OCI-LY3 (cell line): ENCODE data around the gene ARHGAP23.

Experiments used
- H2AFZ ChIP-seq: fragments of 200-600, 300-600 bp; shearing (Covaris generic); 2 replicates; pipeline ENCODE4 v1.6.0; 2014; ENCODE audit warnings: antibody characterized with exemption, low read depth, low read length
- H3K27ac ChIP-seq: fragments of 200-600, 300-600 bp; sonication (generic); 2 replicates; pipeline ENCODE4 v1.5.1; 2014; ENCODE audit warnings: mild to moderate bottlenecking, low read length, moderate library complexity, mixed read lengths
- H3K27me3 ChIP-seq: fragments of 200-600, 300-600 bp; sonication (generic); 2 replicates; pipeline ENCODE4 v1.6.1; 2014; ENCODE audit warnings: low read depth, low read length, mixed read lengths
- H3K36me3 ChIP-seq: fragments of 200-600, 300-600 bp; sonication (generic); replicated peaks from 2 replicates; pipeline ENCODE3; 2014; ENCODE audit warnings: low read depth, low read length, mixed read lengths
- H3K4me1 ChIP-seq: fragments of 300-600, 200-600 bp; sonication (generic); 2 replicates; pipeline ENCODE4 v1.6.1; 2014; ENCODE audit warnings: low read length, mixed read lengths
- H3K4me2 ChIP-seq: fragments of 200-600, 300-600 bp; sonication (generic); 2 replicates; pipeline ENCODE4 v1.6.1; 2014; ENCODE audit warnings: low read length, mixed read lengths
- H3K4me3 ChIP-seq: fragments of 300-600, 200-600 bp; sonication (generic); 2 replicates; pipeline ENCODE4 v1.5.1; 2014; ENCODE audit warnings: antibody characterized with exemption, mild to moderate bottlenecking, low read length, moderate library complexity
- H3K79me2 ChIP-seq: fragments of 300-600, 200-600 bp; shearing (Covaris generic); 2 replicates; pipeline ENCODE4 v1.6.1; 2014; ENCODE audit warnings: mild to moderate bottlenecking, low read length, mixed read lengths
- H3K9ac ChIP-seq: fragments of 300-600, 200-600 bp; shearing (Covaris generic); 2 replicates; pipeline ENCODE4 v1.6.0; 2014; ENCODE audit warnings: mild to moderate bottlenecking, low read length, moderate library complexity
- H3K9me3 ChIP-seq: fragments of 200-600, 300-600 bp; shearing (Covaris generic); 2 replicates; pipeline ENCODE4 v1.6.1; 2014; ENCODE audit warnings: low read length, mixed read lengths; ENCODE audit not compliant: insufficient read depth
- H4K20me1 ChIP-seq: fragments of 200-600, 300-600 bp; sonication (generic); 2 replicates; pipeline ENCODE4 v1.6.1; 2016; ENCODE audit warnings: low read length, mixed read lengths; ENCODE audit not compliant: insufficient read depth
- CTCF ChIP-seq: fragments of 200-600, 300-600 bp; sonication (generic); IDR thresholded peaks from 2 replicates; pipeline ENCODE4 v1.5.1; 2014; ENCODE audit warnings: antibody characterized with exemption, low read length, low read depth
- EZH2phosphoT487 ChIP-seq: fragments of 200-600 bp; shearing (Covaris generic); IDR thresholded peaks from 2 replicates; pipeline ENCODE4 v1.6.1; 2018; ENCODE audit warnings: antibody characterized with exemption, mixed run types, low read depth

ARHGAP23 gene

GRCh38 chr17:38535886-38536285 is 107.6 kb downstream of the ARHGAP23 start:
- no peak overlapping the region for H3K9ac ChIP-seq
- TF ChIP-seq EZH2phosphoT487 (no peak), CTCF (no peak)

GRCh38 chr17:38536661-38537060 is 108.4 kb downstream of the ARHGAP23 start:
- Histone ChIP-seq H3K27me3 (peaks cover 10% of the 10 kb centered on the region; the same call in 1 of the 2 replicates), H3K27ac (no peak overlapping the region), H3K36me3 (no peaks in the 10 kb centered on the region), H3K79me2 (no peaks in the 10 kb centered on the region), H2AFZ (no peak overlapping the region), H3K9me3 (no peaks in the 10 kb centered on the region), H3K4me3 (no peak overlapping the region), H3K4me2 (no peak overlapping the region), H4K20me1 (no peaks in the 10 kb centered on the region), H3K4me1 (no peaks in the 10 kb centered on the region), H3K9ac (no peak overlapping the region)
- TF ChIP-seq CTCF = no peak
- no peak for TF ChIP-seq EZH2phosphoT487

More at GRCh38 chr17:38535886-38536285, 107.6 kb downstream of the ARHGAP23 start:
- H4K20me1 ChIP-seq = no peaks in the 10 kb centered on the region
- H3K36me3 ChIP-seq = no peaks in the 10 kb centered on the region
- H3K27ac ChIP-seq = no peak overlapping the region
- no peak overlapping the region for H3K4me2 ChIP-seq
- H3K9me3 ChIP-seq = no peaks in the 10 kb centered on the region
- H3K79me2 ChIP-seq = no peaks in the 10 kb centered on the region
- no peak overlapping the region for H3K4me3 ChIP-seq
- H2AFZ ChIP-seq = no peak overlapping the region
- H3K27me3 ChIP-seq = peaks cover 10% of the 10 kb centered on the region; the same call in 1 of the 2 replicates
- H3K4me1 ChIP-seq = no peaks in the 10 kb centered on the region

GRCh38 chr17:38538906-38539305 is 110.6 kb downstream of the ARHGAP23 start:
- Histone ChIP-seq H3K27ac (no peak overlapping the region), H3K36me3 (no peaks in the 10 kb centered on the region), H3K4me1 (no peaks in the 10 kb centered on the region), H2AFZ (no peak overlapping the region), H3K9ac (no peak overlapping the region), H3K9me3 (no peaks in the 10 kb centered on the region), H3K27me3 (peaks cover 10% of the 10 kb centered on the region; the same call in 1 of the 2 replicates), H3K79me2 (no peaks in the 10 kb centered on the region), H3K4me2 (no peak overlapping the region), H3K4me3 (no peak overlapping the region), H4K20me1 (no peaks in the 10 kb centered on the region)
- no peak for TF ChIP-seq CTCF
- TF ChIP-seq EZH2phosphoT487 = no peak

GRCh38 chr17:38539386-38539785 is 111.1 kb downstream of the ARHGAP23 start:
- Histone ChIP-seq H3K36me3 (no peaks in the 10 kb centered on the region), H3K4me1 (no peaks in the 10 kb centered on the region), H3K27ac (no peak overlapping the region), H3K9ac (no peak overlapping the region), H4K20me1 (no peaks in the 10 kb centered on the region), H3K9me3 (no peaks in the 10 kb centered on the region), H2AFZ (no peak overlapping the region), H3K27me3 (peaks cover 9% of the 10 kb centered on the region; the same call in 1 of the 2 replicates), H3K4me2 (no peak overlapping the region), H3K79me2 (no peaks in the 10 kb centered on the region), H3K4me3 (no peak overlapping the region)
- TF ChIP-seq CTCF (no peak), EZH2phosphoT487 (no peak)
